GM18507 (cell line): ENCODE results near the gene FREM1.

Experiments
- DNase-seq: peaks from one replicate; pipeline ENCODE4 v3.0.0; 2011; ENCODE audit warnings: low read depth; ENCODE audit not compliant: insufficient read length; ENCODE audit errors: extremely low spot score
- FAIRE-seq: peaks from 2 replicates; lab custom pipeline; 2011; peaks lifted over from hg19 to GRCh38; lab: Jason Lieb, UNC

The FREM1 gene

GRCh38 chr9:14883310-14883944 is 26.8 kb downstream of the FREM1 start:
- FAIRE-seq, result no peak
- DNase-seq, result no peak

- FAIRE-seq (no peak), DNase-seq (no peak)
Observed at GRCh38 chr9:14882090-14882489, 28.1 kb downstream of the FREM1 start.

- DNase-seq, result no peak
- FAIRE-seq, result no peak
Observed at GRCh38 chr9:14881006-14881405, 29.2 kb downstream of the FREM1 start.

- FAIRE-seq (no peak), DNase-seq (no peak)
Observed at GRCh38 chr9:14870090-14870489, 40.1 kb downstream of the FREM1 start.

- FAIRE-seq, result no peak
- no peak for DNase-seq
Observed at GRCh38 chr9:14869671-14870070, 40.6 kb downstream of the FREM1 start.

GRCh38 chr9:14868772-14869583 is 41.2 kb downstream of the FREM1 start:
- DNase-seq (no peak), FAIRE-seq (no peak)

- FAIRE-seq (no peak), DNase-seq (no peak)
Observed at GRCh38 chr9:14868418-14868771, 41.8 kb downstream of the FREM1 start.

GRCh38 chr9:14866200-14866749 is 44.0 kb downstream of the FREM1 start:
- FAIRE-seq (no peak), DNase-seq (no peak)

- no peak for FAIRE-seq
- DNase-seq, result no peak
Observed at GRCh38 chr9:14864309-14864708, 45.9 kb downstream of the FREM1 start.

GRCh38 chr9:14863402-14863801 is 46.8 kb downstream of the FREM1 start:
- DNase-seq, result no peak
- FAIRE-seq, result no peak

GRCh38 chr9:14857449-14858305 is 52.6 kb downstream of the FREM1 start:
- no peak for DNase-seq
- no peak for FAIRE-seq

- FAIRE-seq, result no peak
Observed at GRCh38 chr9:14849851-14850250, 60.4 kb downstream of the FREM1 start.

GRCh38 chr9:14849296-14849695 is 60.9 kb downstream of the FREM1 start:
- DNase-seq (no peak), FAIRE-seq (no peak)

More at GRCh38 chr9:14849851-14850250, 60.4 kb downstream of the FREM1 start:
- DNase-seq, result no peak

- FAIRE-seq (peak; percentile 71), DNase-seq (peak; percentile 28)
Observed at GRCh38 chr9:14846871-14847311, 63.3 kb downstream of the FREM1 start.

GRCh38 chr9:14843163-14843562 is 67.1 kb downstream of the FREM1 start:
- FAIRE-seq (no peak), DNase-seq (no peak)

GRCh38 chr9:14842269-14842668 is 68.0 kb downstream of the FREM1 start:
- no peak for DNase-seq
- FAIRE-seq, result no peak

GRCh38 chr9:14838701-14839100 is 71.5 kb downstream of the FREM1 start:
- no peak for FAIRE-seq

GRCh38 chr9:14836885-14837284 is 73.3 kb downstream of the FREM1 start:
- FAIRE-seq, result no peak
- no peak for DNase-seq

More at GRCh38 chr9:14838701-14839100, 71.5 kb downstream of the FREM1 start:
- DNase-seq, result no peak

- no peak for FAIRE-seq
Observed at GRCh38 chr9:14831661-14832060, 78.6 kb downstream of the FREM1 start.

GRCh38 chr9:14831074-14831473 is 79.2 kb downstream of the FREM1 start:
- DNase-seq (no peak), FAIRE-seq (no peak)

More at GRCh38 chr9:14831661-14832060, 78.6 kb downstream of the FREM1 start:
- DNase-seq, result no peak
